Fibroblast of the aortic adventitia (primary cell): ENCODE measurements around the gene CC2D2A. TPM values are rescaled to one million over a fixed set of nuclear protein-coding genes. Genes with fewer than 3 reads are reported as not detected.

Experiments used
- DNase-seq: peaks from one replicate; pipeline ENCODE4 v3.0.0-alpha.2; 2010; ENCODE audit warnings: low read depth
- H3K4me3 ChIP-seq: 2 replicates; pipeline ENCODE4 v1.5.1; 2011; ENCODE audit warnings: low read depth, mild to moderate bottlenecking, control low read depth, low read length, moderate library complexity
- CTCF ChIP-seq: IDR thresholded peaks from 2 replicates; pipeline ENCODE4 v1.5.1; 2011; ENCODE audit warnings: mild to moderate bottlenecking, low read length, control low read depth, inconsistent platforms; ENCODE audit not compliant: insufficient read depth
- total RNA-seq: library from RNA; depleted of rRNA; stranded (reverse); fragments of >200 nt; gene quantifications from 2 replicates; pipeline ENCODE4 v1.2.3, GENCODE V29; 2012; ENCODE audit warnings: low replicate concordance

CC2D2A gene
- total RNA-seq, 1 donor, result 52.9 TPM

DNA sequence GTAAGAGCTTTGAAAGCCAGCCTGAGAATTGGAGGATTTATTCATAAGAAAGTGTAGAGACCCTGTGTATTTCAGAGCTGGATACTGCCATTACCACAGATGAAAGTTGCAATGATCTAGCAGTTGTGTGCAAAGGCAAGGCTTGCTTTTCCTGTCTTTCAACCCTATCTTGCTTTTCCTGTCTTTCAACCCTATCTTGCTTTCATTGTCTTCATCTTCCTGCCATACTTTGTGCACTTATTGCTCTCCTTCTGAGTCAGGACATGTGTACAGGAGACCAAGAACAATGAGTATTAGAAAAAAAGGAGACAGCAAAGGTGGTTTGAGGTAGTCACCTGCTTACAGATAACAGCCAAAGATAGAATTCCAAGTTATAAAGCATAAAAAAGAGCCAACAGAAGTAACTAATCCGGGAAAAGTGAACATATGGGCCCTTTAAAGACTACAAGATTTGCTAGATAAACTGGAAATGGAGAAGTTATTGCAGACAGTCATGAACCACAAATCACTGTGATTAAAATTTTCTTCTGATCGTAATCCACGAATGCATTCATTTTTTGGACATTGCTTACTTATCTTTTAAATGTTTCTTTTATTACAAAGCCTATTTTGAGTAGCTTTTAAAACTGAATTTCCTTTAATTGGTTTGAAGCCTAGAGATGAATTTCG, 24.7 kb upstream of the CC2D2A start:
- TF ChIP-seq CTCF, result no peak
- H3K4me3 ChIP-seq, result no peak overlapping the region
- no peak for DNase-seq

DNA sequence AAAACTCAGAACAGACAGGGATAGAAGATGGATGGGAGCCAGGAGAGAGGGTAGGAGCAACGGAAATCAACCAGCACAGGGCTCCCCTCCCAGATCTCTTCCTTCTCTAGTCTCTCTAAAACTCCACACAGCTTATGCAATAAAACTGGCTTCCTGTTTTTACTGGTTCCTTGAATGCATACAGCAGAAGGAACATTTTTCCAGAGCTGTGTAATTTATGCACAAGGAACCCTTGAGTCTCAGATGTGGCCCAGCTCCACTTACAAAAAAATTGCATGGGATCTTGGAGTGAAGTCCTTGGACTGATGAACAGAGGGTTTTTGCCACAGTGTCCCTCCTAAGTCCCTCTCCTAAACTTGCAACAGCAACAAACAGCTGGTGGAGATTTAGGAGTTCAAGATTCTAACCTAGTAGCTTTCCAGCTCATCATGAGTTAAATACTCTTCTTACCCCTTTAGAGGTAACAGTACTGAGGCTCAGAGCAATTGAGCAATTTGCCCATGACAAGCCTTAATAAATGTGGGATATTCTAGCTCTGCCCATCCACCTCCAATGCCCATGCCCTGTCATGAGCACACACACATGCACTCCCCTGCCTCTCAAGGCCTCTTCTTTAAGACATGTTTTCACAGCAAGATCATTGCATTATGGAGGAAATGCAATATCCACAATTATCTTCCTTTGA, 18.4 kb upstream of the CC2D2A start:
- peak; percentile 57 for DNase-seq
- no peak overlapping the region for H3K4me3 ChIP-seq
- no peak for TF ChIP-seq CTCF

DNA sequence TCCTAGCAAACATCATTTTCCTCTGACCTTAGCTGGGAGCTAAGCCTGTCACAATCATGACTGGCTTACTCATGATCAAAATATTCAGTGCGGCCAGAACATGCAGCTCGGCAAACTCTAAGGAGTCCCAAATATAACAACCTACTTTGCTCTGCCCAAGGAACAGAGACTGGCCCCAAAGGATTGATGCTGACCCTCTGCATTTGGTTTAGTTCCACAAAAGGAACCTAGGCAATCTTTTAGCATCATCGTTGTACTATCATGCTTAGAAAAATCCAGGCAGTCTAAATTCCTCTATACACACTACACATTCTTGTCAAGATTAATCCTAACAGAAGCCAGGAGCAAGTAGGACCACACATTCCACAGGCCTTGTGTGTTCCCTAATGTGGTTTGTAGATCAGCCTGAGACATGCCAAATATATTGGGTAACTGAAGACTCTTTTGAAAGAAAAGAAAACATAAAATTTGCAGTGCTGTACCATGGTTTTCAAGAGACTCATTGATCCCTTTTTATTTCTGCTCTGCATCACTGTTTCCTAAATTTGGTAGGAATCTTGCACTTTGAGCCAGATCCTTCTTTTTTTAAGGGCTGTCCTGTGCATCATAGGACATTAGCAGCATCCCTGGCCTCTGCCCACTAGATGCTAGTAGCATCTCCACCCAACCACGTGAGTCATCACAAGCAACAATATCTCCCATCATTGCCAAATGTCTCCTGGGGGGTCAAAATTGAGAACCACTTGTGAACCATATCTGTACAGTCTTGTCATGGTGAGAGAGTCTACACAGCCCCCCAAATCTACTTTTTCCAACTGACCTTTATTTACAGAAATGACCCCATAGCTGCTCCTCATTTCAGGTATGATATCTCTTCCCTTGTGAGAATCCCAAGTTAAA, 17.6 kb upstream of the CC2D2A start:
- no peak for TF ChIP-seq CTCF
- DNase-seq, result peak; percentile 96
- no peak overlapping the region for H3K4me3 ChIP-seq

DNA sequence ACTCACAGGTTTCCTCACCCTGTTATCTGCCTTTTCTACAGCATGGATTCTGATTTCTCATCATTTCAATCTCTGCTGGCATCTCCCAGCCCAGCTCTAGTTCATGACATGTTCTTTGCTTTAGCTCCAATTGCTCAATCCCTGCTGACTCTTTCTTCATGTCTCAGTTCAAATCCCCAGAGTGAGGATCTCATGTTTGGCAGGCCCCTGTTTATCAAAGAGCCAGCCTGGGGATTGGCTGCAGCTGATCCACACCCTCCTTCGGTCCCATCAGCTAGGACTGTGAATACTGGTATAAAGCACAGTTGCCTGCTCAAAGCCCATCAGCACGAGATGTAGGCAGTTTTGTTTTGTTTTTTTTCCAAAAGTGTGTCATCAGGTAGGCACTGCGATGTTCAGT, 14.4 kb upstream of the CC2D2A start:
- no peak for TF ChIP-seq CTCF
- H3K4me3 ChIP-seq, result no peak overlapping the region
- DNase-seq, result peak; percentile 89

- peak; percentile 67 for TF ChIP-seq CTCF
- H3K4me3 ChIP-seq, result no peak overlapping the region
- peak; percentile 88 for DNase-seq
These were observed 12.1 kb upstream of the CC2D2A start for GRCh38 chr4:15457406-15458201.

- H3K4me3 ChIP-seq, result no peak overlapping the region
- no peak for DNase-seq
- TF ChIP-seq CTCF, result no peak
These were observed 11.1 kb upstream of the CC2D2A start for GRCh38 chr4:15458616-15459015.
